Panc1 (cell line): ENCODE data around the gene DPH3.

ENCODE experiments used
- POLR2AphosphoS5 ChIP-seq: IDR thresholded peaks from 2 replicates; pipeline ENCODE4 v1.6.1; 2012; ENCODE audit warnings: mild to moderate bottlenecking, low read depth, low read length, moderate library complexity
- TCF7L2 ChIP-seq: IDR thresholded peaks from 2 replicates; pipeline ENCODE4 v1.6.1; 2011; ENCODE audit warnings: mild to moderate bottlenecking, low read depth, low read length, inconsistent platforms
- TF ChIP-seq, protein P1 (sequence below): fragments of 450-650 bp; IDR thresholded peaks from 2 replicates; pipeline ENCODE4 v1.5.1; 2017; ENCODE audit warnings: mild to moderate bottlenecking

DNA sequence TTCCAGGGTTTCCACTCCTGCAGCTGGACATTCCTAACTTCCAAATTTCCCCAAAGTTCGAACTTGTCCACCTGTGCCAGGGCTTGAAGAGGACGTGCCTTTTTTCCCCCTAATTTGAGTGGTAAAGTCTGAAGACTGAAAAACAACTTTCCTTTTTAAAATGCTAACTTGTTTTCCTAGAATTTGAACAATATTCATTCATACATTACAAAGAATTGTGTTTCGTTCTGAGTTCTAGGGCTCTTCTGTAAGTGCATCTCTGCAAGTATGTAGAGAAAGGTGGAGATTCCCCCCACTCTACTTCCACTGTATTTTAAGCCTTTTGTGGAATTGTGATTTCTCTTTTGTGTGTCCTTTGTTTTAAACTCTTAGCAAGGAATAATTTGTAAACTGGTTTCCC lies 9.4 kb downstream of the DPH3 start:
- no peak for TF ChIP-seq TCF7L2
- TF ChIP-seq, protein P1, sequence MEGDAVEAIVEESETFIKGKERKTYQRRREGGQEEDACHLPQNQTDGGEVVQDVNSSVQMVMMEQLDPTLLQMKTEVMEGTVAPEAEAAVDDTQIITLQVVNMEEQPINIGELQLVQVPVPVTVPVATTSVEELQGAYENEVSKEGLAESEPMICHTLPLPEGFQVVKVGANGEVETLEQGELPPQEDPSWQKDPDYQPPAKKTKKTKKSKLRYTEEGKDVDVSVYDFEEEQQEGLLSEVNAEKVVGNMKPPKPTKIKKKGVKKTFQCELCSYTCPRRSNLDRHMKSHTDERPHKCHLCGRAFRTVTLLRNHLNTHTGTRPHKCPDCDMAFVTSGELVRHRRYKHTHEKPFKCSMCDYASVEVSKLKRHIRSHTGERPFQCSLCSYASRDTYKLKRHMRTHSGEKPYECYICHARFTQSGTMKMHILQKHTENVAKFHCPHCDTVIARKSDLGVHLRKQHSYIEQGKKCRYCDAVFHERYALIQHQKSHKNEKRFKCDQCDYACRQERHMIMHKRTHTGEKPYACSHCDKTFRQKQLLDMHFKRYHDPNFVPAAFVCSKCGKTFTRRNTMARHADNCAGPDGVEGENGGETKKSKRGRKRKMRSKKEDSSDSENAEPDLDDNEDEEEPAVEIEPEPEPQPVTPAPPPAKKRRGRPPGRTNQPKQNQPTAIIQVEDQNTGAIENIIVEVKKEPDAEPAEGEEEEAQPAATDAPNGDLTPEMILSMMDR: no peak
- no peak for TF ChIP-seq POLR2AphosphoS5
